LoVo (cell line): Measurements from ENCODE around the gene DAPK2.
A peak's percentile ranks its signal among the peaks of the same experiment; 100 is the strongest.
"Not testable (repeated sequence)": the region's sequence is repeated elsewhere in the genome, so short reads cannot be mapped to it uniquely, and the experiment has no call there.

ENCODE experiments used
- DNase-seq: peaks from one replicate; pipeline ENCODE4 v3.0.0-alpha.2; 2016; ENCODE audit warnings: low spot score

The DAPK2 gene

GRCh38 chr15:64046421-64047153, at the start of gene DAPK2:
DAPK2 (minus strand) TSS chr15:64046485; CDS start chr15:64040261, 6,224 bp downstream.
- DNase-seq: peak; percentile 83

DNA sequence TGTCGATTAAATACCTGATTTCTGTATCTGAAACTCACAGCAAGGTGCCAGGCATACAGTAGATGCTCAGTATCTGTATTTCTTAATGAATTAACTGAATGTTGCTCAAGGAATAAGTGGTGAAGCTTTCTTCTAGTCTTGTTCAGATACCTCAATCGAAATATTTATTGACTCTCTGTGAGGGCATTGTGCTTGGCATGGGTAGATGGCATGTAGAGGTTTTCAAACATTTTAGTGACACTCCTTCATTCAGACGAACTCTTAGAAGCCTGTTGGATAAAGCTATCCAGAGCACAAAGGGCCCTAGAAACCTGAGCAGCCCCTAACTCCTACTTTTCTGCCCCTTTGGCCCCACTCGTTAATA, 49.1 kb upstream of the DAPK2 start:
- no peak for DNase-seq

DNA sequence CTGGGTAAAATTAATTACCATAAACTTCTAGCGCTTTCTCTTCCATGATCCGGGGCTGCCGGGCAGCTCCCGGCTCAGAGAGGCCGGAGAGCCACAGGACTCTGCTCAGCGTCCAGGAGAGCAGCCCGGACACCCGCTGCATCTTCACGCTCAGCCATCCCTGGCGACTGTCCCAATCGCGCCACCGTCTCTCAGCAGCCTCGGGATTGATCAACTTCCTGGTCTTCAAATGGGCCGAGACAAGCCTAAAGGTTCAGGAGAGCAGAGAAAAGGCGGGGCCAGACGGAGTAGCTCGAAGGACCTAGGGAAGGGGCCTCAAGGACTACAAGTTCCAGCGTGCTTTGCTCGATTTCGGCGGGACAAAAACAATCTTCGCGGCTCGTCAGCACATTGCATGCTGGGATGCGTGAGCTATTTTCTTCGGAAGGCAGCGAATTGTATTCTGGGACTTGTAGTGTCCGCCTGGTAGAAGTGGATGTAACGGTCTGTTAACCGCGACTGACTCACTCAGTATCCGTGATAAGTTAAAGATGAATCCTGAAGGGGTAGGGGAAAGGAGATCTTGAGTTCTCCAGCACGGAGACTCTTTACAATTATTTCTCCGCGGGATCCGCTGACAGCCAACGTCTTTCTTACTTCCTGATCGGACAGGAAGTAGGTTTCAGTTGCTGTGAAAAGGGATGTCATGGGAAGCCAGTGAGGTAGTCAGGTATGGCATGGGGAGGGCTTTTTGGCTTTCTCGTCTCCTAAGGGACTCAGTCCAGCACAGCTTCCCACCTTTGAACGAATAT, 47.5 kb upstream of the DAPK2 start, which contains the start of gene CIAO2A:
Gene CIAO2A, minus strand, starts transcription at position 212 of the 791 bp plus-strand sequence. Its CDS starts 70 bp downstream, at position 142.
- DNase-seq: peak; percentile 100

GRCh38 chr15:64092864-64093626, 46.8 kb upstream of the DAPK2 start:
- DNase-seq: peak; percentile 76

- DNase-seq: no peak
Observed at GRCh38 chr15:64092075-64092820, 46.0 kb upstream of the DAPK2 start.

DNA sequence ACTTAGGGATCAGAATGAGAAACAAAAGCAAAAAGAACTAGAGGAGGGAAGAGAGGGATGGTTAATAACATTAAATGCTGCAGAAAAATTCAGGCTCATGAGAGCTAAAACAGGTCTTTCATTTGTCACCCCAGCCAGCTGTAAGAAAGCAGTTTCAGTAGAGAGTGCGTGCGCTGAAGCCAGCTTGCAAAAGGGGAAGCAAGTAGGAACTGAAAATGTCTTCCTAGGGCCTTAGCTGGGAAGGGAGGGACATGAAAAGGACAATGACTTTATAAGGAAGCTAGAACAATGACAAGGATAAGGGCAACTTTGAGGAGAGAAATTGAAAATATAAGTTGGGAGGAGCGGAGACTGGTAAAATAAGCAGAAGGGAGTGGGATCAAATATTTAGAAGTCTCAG, 44.2 kb upstream of the DAPK2 start:
- no peak for DNase-seq

DNA sequence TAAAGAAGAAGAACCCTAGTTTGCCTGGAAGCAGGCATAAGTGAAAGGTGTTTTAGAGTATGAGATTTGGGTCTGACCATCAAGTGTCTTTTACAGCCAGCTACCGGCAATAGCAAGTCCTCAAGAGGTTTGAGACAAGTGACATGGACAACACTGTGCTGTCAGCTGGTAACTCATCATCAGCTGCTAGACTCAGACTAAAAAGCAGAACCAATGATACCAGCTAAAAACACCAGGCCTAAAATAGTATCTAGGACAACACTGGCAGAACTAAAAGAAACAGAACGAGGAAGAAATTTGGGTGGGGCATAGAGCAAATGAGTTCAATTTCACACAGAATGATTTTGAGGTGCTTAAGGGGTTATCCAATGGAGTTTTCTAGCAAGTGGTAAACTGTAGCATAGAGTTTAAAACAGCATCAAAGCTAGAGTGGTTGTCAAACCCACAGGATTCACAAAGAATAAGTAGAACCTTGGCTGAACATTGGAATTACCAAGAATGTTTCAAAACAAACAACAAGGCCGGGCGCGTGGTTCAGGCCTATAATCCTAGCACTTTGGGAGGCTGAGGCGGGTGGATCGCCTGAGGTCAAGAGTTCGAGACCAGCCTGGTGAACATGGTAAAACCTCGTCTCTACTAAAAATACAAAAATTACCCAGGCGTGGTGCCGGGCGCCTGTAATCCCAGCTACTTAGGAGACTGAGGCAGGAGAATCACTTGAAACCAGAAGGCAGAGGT, 43.4 kb upstream of the DAPK2 start:
- no peak for DNase-seq

- no peak for DNase-seq
Observed at GRCh38 chr15:64082757-64083156, 36.5 kb upstream of the DAPK2 start.

GRCh38 chr15:64073496-64073895, 27.2 kb upstream of the DAPK2 start:
- DNase-seq: not testable (repeated sequence)

DNA sequence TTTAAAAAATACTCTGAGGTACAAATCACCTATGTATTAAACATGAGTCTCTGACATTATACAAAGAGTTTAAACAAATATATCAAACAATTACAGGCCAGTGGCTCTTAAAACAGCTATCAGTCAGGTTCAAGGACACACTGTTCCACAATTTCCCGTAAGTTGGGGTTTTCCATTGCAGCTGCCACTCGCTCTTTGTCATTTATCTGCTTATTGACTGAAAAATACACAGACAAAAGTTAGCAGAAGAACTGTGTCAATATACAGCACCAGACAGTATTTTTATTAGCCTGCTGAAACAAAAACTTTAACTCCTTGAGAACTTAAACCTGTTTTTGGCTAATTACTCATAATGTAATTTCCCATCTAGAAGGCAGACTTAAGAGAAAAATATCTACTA, 26.5 kb upstream of the DAPK2 start:
- DNase-seq: no peak

DNA sequence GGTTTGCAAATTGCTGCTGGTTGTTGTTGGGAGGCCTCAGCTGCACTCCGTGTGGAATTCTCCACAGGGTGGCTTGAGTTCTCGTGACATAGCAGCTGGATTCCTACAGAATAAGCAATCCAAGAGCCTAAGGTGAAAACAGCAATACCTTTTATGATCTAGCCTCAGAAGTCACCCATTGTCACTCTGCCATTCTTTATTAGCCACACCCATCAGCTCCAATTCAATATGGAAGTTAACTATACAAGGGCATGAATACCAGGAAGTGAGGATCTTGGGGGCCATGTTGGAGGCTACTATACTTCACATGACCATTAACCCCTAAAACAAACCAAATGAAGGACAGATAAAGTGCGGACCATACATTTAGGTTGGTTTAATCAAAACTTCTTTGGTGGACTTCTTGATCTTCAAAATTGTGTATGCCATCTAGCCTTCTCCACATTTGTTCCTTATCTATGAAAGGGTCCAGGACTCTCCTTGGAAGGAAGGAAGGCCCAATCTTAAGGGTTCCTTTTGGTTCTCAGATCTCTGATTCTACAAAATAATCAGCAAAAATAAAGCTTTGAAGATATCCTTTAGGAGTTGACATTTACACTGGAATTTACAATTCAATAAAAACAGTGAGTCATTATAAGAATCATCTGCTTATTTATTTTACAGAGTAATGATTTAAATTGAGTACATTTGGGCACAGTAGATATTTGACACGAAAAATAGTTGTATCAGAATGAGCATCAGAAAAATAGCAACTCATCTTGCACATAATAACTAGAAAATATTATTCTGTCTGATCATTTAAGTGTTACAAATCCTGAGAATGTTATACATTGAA, 25.9 kb upstream of the DAPK2 start:
- DNase-seq: no peak

GRCh38 chr15:64070965-64071851, 24.9 kb upstream of the DAPK2 start:
- no peak for DNase-seq

- no peak for DNase-seq
Observed at GRCh38 chr15:64070106-64070505, 23.8 kb upstream of the DAPK2 start.

GRCh38 chr15:64068133-64068532, 21.8 kb upstream of the DAPK2 start:
- DNase-seq: no peak

- DNase-seq: peak; percentile 72
Observed at GRCh38 chr15:64067564-64068030, 21.3 kb upstream of the DAPK2 start.

- no peak for DNase-seq
Observed at GRCh38 chr15:64066451-64066850, 20.2 kb upstream of the DAPK2 start.

- DNase-seq: no peak
Observed at GRCh38 chr15:64060716-64061115, 14.4 kb upstream of the DAPK2 start.

DNA sequence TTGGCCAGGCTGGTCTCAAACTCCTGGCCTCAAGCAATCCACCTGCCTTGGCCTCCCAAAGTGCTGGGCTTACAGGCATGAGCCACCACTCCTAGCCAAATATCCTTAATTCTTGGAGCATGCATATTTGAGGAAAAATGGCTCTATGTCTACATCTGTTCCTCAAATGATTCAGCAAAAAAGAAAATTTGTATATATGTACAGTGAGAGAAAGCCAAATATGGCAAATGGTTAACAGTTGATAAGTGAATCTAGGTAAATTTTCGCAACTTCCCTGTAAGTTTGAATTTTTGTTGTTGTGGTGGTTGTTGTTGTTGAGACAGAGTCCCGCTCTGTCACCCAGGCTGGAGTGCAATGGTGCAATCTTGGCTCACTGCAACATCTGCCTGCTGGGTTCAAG, 12.8 kb upstream of the DAPK2 start:
- not testable (repeated sequence) for DNase-seq

DNA sequence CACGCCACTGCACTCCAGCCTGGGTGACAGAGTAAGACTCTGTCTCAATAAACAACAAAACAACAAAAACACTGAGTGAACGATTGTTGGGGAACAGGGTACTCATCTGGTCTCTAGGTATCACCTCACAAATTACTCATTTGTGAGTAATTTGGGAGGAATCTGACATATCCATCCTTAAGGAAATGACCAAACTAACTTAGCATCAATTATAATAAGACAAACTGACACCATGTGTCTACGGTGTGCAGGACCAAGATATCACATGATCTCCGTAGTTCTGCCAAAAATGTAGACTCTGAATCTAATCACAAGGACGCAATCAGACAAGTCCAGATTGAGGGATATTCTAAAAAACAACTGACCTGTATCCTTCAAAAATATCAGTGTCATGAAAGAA, 12.0 kb upstream of the DAPK2 start:
- no peak for DNase-seq
